ENCODE results near the gene THADA.

DNA sequence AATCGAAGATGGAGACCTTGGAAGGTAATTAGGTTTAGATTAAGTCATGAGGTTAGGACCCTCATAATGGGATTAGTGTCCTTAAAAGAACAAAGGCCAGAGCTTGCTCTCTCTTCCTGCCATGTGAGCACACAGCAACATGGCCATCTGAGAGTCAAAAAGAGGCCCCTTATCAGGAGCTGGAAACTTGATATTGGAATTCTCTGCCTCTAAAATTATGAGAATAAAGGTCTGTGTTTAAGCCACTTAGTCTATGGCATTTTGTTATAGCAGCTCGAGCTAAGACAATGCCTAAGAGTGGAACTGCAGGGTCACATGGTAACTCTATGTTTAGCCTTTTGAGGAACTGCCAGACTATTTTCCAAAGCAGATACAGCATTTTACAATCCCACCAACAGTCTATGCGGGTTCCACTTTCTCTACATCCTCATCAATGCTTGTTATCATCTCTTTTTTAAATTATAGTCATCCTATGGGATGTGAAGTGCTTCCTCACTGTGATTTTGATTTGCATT, 42.4 kb downstream of the THADA start:
- TF ChIP-seq POLR2A (IDR thresholded peaks at IDR 0.05; ENCODE audit: low read depth, low read length) (no peak), POLR2AphosphoS5 (IDR thresholded peaks at IDR 0.05; ENCODE audit: insufficient read depth, low read depth, low read length) (no peak), EZH2 (IDR thresholded peaks at IDR 0.05; ENCODE audit: borderline replicate concordance, low read depth, low read length, severe bottlenecking) (no peak), JUN (IDR thresholded peaks at IDR 0.05; ENCODE audit: borderline replicate concordance, insufficient read depth, insufficient read length, low read depth) (no peak)
- TF ChIP-seq, protein P1, sequence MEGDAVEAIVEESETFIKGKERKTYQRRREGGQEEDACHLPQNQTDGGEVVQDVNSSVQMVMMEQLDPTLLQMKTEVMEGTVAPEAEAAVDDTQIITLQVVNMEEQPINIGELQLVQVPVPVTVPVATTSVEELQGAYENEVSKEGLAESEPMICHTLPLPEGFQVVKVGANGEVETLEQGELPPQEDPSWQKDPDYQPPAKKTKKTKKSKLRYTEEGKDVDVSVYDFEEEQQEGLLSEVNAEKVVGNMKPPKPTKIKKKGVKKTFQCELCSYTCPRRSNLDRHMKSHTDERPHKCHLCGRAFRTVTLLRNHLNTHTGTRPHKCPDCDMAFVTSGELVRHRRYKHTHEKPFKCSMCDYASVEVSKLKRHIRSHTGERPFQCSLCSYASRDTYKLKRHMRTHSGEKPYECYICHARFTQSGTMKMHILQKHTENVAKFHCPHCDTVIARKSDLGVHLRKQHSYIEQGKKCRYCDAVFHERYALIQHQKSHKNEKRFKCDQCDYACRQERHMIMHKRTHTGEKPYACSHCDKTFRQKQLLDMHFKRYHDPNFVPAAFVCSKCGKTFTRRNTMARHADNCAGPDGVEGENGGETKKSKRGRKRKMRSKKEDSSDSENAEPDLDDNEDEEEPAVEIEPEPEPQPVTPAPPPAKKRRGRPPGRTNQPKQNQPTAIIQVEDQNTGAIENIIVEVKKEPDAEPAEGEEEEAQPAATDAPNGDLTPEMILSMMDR (IDR thresholded peaks at IDR 0.05; ENCODE audit: extremely low read depth in 1 of 2, insufficient read depth in 1 of 2, low read depth in 1 of 2, low read length in 2 of 2): no peak
- TF ChIP-seq, protein P2, sequence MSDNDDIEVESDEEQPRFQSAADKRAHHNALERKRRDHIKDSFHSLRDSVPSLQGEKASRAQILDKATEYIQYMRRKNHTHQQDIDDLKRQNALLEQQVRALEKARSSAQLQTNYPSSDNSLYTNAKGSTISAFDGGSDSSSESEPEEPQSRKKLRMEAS (IDR thresholded peaks at IDR 0.05; ENCODE audit: insufficient read depth, insufficient read length): no peak

All from endothelial cell of umbilical vein (primary cell).